Stimulated activated CD8-positive, alpha-beta memory T cell treated with anti-CD3 and anti-CD28 coated beads, Interleukin-15, amount 100 ng/mL, for 48 hours (primary cell): ENCODE data around the gene CYB561.

Experiments
- DNase-seq, 2 donors: peaks; one replicate each; pipeline ENCODE4 v3.0.0-alpha.2; 2020; ENCODE audit warnings: low read depth in 2 of 2

The CYB561 gene

DNA sequence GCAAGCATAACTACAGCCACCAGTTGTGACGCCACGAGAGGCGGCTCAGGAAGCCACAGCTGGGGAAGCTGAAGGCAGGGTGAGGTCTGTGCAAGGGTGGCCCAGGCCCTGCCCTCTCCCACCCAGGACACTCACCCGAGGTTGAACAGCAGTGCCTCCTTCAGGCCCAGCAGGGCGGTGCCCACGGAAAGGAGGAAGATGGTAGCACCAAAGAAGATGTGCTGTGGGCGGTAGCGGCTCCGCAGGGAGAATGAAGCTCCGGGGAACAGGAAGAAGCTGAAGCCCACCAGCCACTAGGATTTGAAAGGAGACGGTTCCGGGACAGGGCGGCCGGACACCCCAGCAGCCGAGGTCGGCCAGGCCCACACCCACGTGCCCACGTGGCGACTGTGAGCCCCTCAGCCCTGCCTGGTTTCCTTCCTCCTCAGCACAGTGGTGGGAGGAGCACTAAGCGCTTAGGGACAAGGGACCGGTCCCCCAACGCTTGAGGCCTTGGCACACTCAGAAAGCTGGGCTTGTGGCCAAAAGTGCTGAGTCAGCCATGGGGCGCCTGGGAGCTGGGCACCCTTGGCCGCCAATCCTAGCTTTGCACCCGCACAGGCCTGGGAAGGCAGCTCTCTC, 11.0 kb downstream of the CYB561 start:
- DNase-seq, result peak in 1 of 2 donors; percentile 11

DNA sequence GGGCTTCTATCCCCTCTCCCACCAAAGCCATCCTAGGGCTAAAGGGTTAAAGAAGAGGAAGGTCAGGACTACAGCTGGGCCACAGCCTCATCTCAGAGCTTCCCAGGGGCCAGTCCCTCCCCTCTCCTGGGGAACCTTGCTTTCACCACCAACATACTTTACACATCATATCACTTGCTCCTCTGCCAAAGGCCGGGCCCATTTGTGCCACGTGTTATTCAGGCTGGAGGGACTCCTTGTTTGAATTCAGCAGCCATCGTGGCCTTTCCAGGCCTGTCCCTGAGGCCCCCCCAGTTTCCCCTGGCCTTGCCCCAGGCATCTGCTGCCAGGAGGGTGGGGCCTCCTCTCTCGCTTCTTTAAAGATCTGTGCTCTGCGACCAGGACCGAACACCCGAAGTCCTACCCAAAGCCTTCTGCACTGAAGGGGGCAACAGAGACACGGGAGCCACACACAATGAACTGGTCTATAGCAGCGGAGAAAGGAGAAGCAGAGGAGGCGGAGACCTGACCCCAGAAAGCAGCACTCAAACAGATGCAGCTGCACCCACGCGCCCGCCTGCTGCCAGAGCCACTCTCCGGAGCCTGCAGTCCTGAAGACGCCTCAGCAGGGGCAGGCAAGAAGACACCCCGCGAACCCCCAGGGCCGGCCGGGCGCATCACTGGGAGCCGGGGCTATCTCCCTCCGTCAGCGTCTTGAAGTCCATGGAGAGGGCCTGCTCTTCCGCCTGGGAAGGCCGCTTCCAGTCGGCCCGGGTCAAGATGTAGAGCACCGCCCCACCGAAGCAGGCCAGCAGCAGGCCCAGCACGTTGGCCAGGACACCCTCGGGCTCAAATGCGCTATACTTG, 12.1 kb downstream of the CYB561 start:
- DNase-seq, result no peak

DNA sequence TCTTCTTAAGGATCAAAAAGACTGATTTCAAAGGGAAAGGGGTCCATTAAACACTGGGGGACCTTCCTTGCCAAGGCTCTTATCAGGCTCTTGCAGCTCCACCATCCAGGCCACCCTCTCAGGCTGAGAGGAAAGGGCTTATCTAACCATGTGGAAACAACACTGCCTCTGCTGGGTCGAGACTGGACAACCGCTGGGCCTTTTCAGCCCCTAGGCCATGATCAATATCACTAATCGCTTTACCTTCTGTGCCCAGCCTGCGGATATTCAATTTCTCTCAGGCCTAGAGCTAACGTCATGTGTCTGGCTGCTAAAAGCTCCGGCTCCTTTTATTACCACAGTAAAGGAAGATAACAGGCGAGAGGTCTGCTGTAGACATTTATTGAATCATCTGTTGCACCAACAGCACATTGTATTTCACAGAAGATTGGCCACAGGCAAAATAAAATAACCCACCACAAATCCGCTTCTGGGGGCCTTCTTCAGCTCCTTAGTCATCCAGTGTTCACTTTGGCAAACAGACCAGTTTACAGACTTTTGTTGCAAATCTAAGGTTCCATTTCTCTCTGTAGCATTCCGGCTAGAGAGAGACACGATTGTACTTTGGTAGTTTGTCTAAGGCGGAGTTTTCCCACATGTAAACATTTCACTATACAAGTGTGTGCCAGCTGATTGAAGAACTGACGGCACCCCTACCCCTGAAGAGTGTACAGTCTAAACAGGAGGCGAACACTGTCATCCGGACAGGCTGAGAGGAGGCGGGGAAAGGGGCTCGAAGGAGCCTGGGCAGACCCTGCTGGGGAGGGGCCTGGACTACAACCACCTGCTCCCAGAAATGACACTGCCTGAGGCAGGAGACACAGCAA, 13.9 kb downstream of the CYB561 start:
- no peak for DNase-seq

DNA sequence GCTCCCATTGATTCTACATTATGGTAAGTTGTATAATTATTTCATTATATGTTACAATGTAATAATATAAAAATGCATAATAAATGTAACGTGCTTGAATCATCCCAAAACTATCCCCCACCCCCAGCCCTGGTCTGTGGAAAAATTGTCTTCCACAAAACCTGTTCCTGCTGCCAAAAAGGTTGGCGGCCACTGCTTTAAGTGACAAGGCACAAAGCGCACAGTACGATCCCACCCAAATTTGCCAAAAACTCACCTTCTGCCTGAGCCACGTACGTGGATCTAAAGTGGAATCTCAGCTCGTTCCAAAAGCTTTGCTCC, 14.5 kb downstream of the CYB561 start:
- DNase-seq, result no peak

DNA sequence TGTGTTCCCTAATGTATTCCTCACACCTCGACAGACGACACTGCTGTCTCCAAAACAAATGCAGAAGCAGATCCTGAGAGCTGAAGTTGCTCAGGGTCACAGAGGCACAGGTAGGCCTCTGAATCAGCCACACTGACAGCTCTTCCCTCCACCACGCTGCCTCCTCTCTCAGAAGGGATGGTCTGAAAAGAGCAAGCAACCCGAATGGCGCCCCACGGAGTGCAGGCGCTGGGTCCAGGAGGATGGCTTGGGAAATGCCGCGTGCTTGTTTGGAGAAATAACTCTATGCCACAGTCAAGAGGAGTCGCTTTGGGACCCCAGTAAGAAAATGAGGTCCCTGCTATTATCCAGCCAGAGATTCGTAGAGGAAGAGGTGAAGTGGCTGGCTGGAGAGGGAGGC, 15.9 kb downstream of the CYB561 start:
- DNase-seq, result no peak

DNA sequence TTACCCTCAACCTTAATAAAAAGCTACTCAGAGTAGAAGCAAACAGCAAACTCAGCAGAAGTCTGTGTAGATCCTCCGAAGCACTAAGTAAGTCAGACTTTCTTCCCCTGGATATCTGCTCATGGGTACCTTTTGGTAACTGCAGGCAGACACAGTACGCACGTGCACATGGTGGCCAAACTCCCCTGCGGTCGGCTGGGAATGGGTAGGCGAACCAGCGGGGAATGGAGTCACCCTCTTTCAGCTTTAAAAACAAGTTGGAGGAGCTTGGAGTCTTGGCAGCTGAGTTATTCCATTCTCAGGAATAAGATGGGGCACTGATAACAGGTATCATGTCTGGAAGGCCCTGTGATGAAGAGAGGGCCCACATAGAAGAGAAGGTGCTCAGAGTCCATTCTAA, 16.3 kb downstream of the CYB561 start:
- DNase-seq, result no peak

DNA sequence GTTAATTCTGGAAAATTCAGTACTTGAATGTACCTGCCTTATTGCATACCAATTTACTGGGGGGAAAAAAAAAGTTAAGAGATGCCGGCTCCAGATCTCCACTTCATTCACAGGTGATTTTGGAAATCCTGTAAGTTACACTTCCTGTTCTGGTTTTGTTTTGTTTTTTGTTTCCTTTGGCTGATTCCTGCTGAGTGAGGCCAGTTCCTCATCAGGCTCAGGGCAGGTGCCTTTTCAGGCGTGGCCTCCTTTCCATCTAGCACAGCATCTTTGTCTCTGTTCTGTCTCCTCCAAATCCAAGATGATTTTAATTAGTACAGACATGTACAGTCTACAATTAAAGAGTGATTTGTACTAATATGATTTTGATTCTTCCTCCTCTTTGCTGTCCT, 19.2 kb downstream of the CYB561 start:
- no peak for DNase-seq

DNA sequence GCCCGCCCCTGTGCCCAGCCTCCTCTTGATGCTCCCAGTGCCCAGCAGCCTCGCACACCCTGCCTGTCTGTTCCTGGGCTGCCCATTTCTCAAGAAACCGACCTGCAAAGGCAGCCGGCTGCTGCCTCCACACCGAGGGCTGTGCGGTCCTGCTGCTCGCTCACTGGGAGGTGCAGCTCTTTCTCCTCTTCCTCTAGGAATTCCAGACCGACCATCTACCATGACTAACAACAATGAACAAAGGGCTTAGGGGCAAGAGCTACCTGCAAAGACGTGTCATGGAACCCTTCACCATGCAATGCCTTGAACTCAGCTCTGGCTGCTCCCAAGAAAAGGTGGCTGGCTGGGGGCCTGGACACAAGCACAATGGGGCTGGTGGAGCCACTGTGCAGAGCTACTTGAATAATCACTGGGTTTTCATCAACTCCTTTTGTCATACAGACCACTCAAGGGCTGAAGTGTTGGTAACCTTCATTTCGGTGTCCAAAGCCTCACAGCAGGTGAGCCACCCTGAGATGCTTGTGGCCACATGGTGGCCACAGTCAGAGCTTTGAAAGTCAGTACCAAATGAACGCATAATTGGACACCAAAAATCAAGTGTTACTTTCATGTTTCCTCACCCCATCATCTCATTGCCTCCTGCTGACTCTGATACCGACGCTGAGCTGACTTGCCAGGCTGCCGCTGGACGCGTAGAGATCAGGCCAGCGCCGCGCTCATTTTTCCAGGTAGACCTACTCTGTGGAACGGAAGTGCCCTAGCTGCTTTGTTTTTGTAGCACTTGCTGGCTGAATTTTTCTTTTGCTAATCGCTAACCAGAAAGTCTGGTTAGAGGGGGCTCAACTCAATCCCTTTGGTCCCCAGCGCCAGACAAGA, 19.8 kb downstream of the CYB561 start:
- no peak for DNase-seq

DNA sequence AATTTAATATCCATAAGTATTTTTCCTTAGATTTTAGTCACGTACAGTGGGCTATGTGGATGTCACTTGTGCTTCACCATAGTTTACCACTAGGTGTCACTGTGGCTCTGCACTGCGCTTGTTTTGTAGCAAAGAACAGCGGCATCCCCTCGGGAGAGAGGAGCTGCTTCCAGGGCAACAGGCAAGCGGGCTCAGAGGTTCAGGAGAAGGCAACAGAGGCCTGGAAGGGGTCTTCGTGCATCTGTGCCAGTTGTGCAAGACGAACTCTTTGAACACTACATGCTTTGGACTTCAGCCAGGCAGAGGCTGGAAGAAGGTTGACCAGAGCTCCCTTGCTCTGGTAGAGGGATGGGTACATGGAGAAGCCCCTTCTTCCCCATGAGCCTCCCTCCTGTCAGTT, 20.6 kb downstream of the CYB561 start:
- peak; percentile 35 to 36 for DNase-seq

DNA sequence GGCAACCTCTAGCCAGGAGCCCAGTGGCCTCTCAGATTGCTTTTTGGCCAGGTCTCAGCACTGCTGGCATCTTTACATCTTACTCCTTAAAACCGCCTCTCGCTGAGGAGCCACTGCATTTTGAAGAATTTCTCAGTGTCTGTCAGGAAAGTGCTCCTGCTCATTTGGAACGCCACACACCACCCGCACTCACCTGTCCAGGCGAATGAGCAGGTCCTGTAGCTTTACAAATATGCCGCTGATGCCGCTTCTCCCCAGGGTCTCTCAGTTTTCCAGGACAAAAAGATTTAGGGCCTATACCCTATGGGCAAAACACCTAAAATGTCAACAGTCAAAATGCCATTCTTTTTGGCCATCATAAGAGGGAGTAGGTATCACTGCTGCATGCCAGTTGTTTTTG, 22.1 kb downstream of the CYB561 start:
- no peak for DNase-seq

DNA sequence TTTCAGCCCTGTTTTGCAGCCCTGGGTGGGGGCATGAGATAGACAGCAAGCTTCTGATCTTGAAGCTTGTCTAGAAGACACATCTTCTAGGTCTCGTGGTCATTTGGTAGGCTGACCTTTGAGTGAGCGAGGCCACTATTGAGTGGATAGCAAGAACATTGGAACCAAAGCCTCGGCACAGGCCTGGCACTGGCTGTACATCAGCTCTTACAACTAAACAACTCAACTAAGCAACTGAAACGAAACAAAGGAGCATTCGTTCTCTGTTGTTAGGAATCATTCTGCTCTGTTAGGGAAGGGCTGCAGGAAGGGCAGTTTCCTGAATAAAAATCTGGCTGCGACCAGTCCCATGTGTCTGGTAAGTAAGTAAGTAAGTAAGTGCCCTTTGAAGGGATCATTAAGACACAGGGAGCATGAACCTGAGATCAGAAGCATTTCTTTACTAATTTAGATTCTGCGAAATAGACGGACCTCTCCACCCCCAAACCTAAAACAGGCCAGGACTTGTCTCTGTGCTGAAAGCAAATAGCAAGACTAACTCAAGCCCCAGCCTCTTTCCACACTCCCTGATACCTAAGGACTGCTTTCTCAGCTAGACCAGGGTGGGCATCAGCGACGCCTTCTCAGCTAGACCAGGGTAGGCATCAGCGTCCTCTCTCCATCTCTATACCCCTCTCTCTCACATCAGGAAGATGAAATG, 22.7 kb downstream of the CYB561 start:
- DNase-seq, result no peak

DNA sequence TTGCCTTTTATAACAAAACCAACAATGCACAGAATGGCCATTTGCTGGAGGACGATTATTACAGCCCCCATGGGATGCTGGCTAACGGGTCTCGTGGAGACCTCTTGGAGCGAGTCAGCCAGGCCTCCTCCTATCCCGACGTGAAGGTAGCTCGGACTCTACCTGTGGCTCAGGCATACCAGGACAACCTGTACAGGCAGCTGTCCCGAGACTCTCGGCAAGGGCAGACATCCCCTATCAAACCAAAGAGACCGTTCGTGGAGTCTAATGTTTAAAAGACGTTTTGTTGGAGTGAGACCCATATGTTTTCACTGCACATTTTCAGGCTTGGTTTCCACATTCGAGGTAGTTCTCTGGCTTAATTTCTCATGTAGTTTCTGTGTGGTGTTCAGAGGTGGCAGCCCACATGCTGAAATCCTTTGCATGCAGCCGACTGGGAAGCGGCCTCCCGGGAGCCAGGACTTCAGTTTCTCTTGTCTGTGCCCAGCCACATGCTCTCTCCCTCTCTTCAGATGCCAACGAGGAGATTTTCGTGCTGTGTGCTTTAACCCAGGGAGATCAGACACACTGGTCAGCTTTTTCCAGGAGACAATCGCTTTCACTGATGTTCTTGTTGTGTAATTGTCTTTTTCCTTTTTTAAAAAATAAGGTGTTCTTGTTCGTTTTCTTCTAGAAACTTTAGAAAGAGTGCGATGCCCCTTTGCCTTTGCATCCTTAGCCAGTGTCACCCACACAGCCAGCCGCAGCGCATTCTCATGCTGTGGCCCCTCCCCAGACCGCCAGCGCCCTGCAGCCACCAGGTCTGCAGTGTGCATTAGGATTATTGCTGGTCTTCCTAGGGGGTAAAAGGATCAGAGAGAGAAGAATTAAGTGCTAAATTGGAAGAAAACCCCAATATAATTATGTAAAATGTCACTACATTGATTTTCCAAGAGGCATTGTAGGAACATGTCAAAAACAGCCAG, 24.1 kb downstream of the CYB561 start:
- no peak for DNase-seq

DNA sequence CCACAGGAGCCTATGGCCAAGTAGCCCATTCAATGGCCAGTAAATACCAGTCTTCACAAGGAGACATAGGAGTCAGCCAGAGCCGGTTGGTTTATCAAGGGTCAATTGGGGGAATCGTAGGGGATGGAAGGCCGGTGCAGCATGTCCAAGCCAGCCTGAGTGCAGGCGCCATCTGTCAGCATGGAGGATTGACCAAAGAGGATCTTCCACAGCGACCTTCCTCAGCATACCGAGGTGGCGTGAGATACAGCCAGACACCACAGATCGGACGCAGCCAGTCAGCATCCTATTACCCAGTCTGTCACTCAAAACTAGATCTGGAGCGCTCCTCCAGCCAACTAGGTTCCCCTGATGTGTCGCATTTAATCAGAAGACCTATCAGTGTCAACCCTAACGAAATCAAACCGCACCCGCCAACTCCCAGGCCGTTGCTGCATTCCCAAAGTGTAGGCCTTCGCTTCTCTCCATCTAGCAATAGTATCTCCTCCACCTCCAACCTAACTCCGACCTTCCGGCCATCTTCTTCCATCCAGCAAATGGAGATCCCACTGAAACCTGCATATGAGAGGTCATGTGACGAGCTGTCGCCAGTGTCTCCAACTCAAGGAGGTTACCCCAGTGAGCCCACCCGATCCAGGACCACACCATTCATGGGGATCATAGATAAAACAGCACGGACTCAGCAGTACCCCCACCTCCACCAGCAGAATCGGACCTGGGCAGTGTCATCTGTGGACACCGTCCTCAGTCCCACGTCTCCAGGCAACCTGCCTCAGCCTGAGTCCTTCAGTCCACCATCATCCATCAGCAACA, 25.0 kb downstream of the CYB561 start:
- DNase-seq, result no peak

DNA sequence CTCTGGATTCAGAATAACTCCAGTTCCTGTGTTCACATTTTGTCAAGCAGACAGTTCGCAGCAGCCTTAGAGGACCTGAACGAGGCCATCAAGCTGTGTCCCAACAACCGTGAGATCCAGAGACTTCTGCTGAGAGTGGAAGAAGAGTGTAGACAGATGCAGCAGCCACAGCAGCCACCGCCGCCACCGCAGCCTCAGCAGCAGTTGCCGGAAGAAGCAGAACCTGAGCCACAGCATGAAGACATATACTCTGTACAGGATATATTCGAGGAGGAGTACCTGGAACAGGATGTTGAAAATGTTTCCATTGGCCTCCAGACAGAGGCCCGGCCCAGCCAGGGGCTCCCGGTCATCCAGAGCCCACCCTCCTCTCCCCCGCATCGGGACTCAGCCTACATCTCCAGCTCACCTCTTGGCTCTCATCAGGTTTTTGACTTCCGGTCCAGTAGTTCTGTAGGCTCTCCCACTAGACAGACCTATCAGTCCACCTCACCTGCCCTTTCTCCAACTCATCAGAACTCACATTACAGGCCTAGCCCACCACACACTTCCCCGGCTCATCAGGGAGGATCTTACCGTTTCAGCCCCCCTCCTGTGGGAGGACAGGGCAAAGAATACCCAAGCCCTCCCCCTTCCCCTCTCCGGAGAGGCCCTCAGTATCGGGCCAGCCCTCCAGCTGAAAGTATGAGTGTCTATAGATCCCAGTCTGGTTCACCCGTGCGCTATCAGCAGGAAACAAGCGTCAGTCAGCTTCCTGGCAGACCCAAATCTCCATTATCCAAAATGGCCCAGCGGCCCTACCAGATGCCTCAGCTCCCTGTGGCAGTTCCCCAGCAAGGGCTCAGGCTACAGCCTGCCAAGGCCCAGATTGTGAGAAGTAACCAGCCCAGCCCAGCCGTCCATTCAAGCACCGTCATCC, 25.9 kb downstream of the CYB561 start:
- no peak for DNase-seq

DNA sequence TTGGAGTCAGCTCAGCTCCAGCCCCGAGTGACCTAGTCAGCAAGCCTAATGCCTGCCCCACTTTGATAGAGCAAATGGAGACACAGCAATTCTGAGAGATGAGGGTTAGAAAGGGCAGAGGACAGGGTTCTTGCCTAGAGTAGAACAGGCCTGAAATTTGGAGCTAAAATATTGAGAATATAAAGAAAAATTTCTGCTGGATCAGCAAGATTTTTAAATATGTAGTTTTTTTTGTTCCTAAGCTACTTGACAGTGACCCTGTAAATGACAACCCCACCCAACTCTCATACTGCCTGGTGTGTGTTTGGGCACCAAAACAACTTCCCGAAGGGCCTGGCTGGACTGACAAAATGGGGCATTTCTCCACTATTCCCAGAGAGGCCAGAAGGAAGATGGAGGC, 26.7 kb downstream of the CYB561 start:
- DNase-seq, result no peak

DNA sequence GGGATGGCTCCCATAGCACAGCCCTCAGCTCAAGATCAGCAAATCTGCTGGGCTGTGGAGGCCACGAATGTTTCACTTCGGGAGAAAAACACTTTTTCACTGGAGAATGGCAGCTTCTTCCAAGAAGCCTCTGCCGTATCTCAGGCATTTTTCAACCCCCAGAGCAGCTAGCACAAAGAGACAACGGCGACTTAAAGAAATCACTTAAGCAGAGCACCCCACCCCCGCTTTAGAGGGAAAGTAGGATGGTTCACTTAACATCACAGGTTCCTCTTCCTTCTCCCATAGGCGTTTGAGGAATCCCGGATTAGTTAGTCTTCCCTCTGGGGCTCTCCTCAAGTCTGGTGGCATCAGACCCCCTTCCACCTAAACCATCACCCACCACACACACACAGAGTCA, 27.6 kb downstream of the CYB561 start:
- DNase-seq, result no peak

DNA sequence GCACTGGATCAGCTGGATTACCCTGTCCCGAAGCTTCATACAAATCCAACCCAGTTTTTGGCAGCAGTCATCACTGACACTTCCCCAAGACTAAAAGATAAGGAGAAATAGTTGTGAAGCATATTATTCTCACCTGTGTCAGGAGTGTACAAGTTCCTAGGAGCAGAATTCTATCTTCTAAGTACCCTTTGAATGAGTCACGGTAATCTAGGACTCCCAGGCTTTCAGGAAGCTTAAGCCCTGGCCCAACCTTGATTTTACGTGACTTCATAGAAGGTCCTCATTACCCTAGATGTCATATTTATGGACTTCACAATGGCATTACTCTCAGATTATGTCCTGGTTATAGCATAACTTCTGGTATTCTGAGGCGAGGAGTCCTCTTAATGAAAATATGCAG, 31.9 kb downstream of the CYB561 start:
- DNase-seq, result no peak

DNA sequence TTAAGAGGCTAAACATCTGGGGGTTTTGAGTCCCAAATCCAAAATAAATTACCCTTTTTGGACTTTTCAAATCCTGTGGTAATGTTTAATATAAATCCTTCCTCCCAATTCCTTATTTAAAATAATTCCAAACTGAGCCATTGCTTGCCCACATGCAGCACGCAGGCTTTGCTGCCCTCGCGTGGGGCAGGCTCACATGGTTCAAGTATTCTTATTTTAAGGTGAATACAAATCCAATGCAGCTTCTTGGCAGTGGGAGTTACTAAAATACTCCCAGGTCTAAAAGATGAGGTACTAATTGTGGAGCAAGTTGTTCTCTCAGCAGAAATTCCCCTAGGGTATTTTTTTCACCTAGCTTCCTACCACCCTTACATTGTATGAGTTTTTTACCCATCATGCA, 33.0 kb downstream of the CYB561 start:
- DNase-seq, result no peak
